CD4-positive, alpha-beta T cell treated with Interleukin-15 for 4 hours (primary cell): ENCODE data around the gene ZRANB3.
"Not testable (repeated sequence)": the region's sequence is repeated elsewhere in the genome, so short reads cannot be mapped to it uniquely, and the experiment has no call there.

Source experiments
- DNase-seq: peaks from one replicate; pipeline ENCODE4 v3.0.0-alpha.2; 2020; ENCODE audit warnings: low spot score

Gene ZRANB3

GRCh38 chr2:135327146-135327545, 203.9 kb downstream of the ZRANB3 start:
- no peak for DNase-seq

DNA sequence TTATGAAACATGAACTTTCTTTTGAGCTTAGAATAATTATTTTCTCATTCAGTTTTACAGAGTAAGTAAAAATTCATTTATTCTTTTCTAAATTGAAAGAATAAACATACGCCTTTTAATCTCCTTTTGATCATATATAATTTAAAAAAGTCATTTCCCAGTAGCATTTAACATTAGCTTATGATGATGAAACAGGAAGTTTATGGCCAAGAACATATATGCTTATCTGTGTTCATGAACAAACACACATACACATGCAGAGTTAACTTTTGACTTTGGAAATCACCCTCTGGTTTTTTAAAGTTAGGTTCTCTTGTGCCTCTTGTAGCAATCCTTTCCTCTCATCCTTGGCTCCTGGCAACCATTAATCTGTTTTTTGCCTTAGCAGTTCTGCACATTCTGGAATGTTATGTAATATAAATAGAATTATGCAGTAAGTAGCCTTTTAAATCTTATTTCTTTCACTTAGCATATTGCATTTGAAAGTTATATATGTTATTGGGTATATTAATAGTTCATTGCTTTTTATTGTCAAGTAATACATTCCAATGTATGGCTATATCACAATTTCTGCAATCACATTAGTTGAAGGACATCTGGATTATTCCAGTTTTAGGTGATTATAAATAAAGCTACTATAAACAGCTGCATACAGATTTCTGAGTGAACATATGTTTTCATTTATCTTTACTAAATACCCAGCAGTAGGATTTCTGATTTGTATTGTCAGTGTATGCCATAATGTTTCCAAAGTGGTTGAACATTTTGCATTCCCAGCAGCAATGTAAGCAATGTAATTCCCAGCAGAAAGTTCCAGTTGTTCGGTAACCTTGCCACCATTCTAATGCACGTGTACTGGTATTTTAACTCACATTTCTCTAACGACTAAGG, 210.3 kb downstream of the ZRANB3 start:
- no peak for DNase-seq

GRCh38 chr2:135318808-135319207, 212.2 kb downstream of the ZRANB3 start:
- DNase-seq: no peak

- no peak for DNase-seq
Observed at GRCh38 chr2:135317375-135317774, 213.6 kb downstream of the ZRANB3 start.

- DNase-seq: no peak
Observed at GRCh38 chr2:135311962-135312361, 219.1 kb downstream of the ZRANB3 start.

GRCh38 chr2:135311268-135311667, 219.8 kb downstream of the ZRANB3 start:
- DNase-seq: no peak

DNA sequence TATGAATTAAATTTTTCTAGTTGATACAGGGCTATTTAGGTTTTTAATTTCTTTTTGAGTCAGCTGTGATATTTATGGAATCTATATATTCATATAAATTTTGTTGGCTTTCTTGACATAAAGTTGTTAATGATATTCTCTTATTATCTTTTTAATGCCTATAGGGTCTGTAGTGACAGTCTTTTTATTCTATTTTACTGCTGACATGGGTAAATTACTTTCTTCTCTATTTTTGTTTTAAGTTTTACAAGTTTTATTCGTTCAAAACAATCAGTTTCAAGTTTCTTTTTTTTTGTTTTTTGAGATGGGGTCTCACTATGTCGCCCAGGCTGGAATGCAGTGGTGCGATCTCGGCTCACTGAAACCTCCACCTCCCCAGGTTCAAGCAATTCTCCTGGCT, 226.3 kb downstream of the ZRANB3 start:
- no peak for DNase-seq

GRCh38 chr2:135299658-135300244, 231.3 kb downstream of the ZRANB3 start:
- no peak for DNase-seq

DNA sequence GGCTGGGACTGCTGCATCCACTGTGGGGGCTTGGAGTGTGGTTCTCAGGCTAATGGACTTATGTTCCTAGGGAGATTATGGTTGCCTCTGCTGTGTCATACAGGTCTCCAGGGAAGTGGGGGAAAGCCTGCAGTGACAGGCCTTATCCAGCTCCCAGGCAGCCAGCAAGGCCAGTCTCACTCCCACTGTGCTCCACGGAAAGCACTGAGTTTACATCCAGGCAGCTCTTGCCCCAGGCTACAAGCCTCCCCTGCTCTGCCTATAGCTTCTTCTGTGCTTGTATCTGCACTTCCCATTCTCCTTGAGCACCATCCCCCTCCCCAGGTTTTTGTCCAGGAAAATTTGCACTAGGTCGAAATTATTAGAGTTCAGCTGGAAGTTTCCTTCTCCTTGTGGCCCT, 231.9 kb downstream of the ZRANB3 start:
- no peak for DNase-seq

DNA sequence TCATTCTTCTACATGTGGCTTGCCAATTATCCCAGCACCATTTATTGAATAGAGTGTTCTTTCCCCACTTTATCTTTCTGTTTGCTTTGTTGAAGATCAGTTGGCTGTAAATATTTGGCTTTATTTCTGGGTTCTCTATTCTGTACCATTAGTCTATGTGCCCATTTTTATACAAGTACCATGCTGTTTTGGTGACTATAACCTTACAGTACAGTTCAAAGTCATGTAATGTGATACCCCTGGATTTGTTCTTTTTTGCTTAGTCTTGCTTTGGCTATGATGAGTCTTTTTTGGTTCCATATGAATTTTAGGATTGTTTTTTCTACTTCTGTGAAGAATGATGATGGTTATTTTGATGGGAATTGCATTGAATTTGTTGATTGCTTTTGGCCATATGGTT, 243.9 kb downstream of the ZRANB3 start:
- DNase-seq: not testable (repeated sequence)

DNA sequence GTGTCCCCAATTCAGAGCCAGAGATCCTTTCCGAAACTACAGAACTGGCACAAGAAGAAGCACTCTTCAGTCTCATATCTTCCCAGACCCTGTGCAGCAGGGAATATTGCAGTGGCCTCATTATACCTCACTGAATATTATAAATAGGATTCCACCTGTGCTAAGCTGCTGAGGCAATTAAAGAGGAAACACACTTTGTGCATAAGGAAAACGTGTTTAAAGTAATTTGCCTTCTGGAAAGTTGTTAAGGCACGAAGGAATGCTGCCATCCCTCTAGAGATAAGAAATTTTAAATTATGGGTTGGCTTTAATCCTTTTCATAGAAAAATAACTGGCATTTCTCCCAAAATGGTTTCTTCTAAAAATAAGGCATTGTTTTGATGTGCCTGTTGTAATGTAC, 245.6 kb downstream of the ZRANB3 start:
- no peak for DNase-seq

- no peak for DNase-seq
Observed at GRCh38 chr2:135281379-135281778, 249.6 kb downstream of the ZRANB3 start.

- DNase-seq: no peak
Observed at GRCh38 chr2:135279209-135279608, 251.8 kb downstream of the ZRANB3 start.

DNA sequence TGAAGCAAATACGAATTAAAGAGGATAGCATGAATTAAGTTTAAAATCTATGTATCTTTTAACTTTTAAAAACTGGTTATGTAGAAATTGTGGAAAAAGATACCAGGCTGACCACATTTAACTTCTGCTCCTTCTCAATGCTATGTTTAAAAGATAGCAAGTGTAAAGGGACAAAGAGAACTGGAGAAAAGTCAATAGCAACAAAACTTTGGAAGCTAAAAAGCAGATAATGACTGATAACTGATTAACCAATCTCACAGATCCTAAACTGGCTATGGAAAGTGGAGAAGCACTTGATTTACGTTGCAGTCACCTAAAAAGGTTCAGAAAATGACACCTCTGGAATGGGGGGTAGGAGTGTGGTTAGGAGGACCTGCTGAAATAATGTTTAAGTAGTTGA, 254.5 kb downstream of the ZRANB3 start:
- DNase-seq: no peak

DNA sequence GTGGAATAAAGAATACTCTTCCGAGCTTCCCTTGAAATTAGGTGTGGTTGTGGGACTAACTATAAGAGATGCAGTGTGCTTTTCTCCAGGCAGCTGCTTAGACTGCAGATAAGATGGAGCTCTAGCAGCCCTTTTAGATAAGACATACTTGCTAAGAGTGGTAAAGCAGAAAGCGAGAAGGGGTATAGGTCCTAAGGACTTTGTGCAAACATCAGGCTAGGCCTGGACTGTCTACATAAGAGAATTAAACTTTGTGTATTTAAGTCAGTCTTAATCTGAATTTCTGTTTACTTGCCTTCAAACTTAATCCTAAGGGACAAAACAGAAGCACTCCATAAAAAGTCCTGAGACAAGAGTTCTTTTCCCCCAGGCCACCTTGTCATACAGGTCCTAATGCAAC, 260.0 kb downstream of the ZRANB3 start:
- DNase-seq: no peak

- no peak for DNase-seq
Observed at GRCh38 chr2:135265960-135266490, 265.0 kb downstream of the ZRANB3 start.

- DNase-seq: no peak
Observed at GRCh38 chr2:135259123-135259522, 271.9 kb downstream of the ZRANB3 start.

GRCh38 chr2:135258193-135258592, 272.8 kb downstream of the ZRANB3 start:
- no peak for DNase-seq

DNA sequence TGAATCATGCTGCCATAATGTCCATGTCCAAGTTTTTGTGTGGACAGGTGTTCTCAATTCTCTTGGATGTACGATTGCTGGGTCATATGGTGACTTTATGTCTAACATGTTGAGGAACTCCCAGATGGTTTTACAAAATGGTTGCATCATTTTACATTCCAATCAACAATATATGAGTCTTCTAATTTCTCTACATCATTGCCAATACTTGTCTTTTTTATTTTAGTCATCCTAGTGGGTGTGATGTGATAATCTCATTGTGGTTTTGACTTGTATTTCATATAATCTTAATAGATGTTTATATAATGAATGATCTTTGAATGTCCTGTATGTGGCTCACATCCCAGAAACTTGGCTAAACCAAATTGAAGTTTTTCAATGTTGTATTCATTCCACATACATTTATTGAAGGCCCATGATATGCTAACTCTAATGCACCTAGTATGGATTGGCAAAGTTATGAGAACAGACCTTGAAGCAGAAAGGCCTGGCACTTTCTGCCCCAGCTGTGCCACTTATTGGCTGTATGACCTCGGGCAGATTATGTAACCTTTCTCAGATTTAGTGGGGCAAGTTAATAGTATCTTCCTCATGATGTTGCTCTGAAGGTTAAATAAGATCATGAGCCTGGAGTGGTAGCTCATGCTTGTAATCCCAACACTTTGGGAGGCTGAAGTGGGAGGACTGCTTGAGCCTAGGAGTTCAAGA, 273.5 kb downstream of the ZRANB3 start:
- DNase-seq: no peak

GRCh38 chr2:135256531-135257260, 274.3 kb downstream of the ZRANB3 start:
- DNase-seq: no peak

DNA sequence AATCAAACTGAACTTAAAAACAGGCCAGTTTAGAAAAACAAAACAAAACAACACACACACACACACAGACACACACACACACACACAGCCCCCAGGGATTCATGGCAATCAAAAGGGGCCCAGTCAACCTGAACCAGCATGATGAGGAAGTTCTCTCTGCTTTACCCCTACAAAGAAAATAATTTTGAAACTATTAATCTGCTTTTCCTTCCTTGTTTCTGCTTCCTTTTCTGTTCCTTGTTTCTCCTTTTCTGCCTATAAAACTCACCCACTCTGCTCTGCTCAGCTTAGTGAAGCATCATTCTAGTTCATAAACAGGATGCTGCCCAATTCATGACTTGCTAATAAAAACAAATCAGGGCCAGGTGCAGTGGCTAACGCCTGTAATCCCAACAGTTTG, 275.8 kb downstream of the ZRANB3 start:
- DNase-seq: no peak

DNA sequence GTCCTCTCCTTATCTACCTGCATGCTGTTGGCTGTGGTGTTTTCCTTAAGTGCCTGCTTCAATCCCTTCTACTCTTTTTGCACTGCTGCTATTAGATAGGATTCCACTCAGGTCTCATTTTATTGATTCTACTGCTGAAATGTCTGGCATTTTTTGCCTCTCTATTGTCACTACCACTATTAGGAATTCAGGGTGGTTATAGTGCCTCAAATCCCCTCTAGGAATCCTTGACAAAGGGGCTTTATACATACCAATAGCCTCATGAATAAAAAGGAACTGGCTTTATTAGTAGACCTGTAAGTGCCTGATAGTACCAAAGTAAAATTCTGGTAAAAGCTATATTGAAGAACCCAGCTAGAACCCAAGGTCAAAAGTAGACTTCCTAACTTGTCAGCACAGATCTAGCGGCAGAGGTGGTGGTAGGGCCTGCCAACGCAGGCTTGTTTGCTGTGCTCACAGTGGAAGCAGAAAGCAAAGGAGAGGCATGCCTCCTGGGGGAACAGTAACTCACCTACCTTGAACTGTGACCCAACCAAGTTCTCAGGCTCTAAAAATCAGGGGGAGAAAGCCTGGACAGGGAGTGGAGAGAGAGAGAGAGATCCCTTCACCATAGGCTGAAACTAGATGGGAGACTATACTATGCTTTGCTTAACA, 278.1 kb downstream of the ZRANB3 start:
- DNase-seq: no peak
